ENCODE data around the gene STAT3. TPM values are rescaled to one million over a fixed set of nuclear protein-coding genes. Genes with fewer than 3 reads are reported as not detected.

STAT3 gene
- total RNA-seq, 5 donors from 2014 or later (not counting 1 experiment from before 2014, with no cell fraction given): 113 to 242 (median 129) TPM

DNA sequence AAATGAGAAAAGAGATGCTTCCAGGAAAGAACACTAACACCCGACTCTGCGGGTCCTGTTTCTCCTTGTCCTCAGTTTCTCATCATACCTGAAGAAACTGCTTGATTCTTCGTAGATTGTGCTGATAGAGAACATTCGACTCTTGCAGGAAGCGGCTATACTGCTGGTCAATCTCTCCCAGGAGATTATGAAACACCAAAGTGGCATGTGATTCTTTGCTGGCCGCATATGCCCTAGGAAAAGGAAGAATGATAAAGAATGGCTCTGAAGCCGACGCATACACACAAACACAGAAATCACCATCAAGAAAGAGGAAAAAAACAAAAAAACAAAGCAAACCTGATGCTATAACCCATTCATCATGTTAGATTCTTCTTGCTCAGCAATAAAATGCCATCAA lies 41.8 kb downstream of the STAT3 start:
- H3K4me1 ChIP-seq (ENCODE audit: control insufficient read depth in 1 of 2, extremely low read depth in 1 of 2, insufficient read depth in 2 of 2, low read length in 2 of 2): peaks cover 0 to 19% of the 10 kb centered on the region in 2 experiments
- no peak overlapping the region for H3K27ac Mint-ChIP-seq
- H3K9me3 ChIP-seq: no peaks in the 10 kb centered on the region
- DNase-seq (no peak), ATAC-seq (replicated peaks in 1 of 4) (no peak)
- peaks cover 39% of the 10 kb centered on the region for H3K36me3 Mint-ChIP-seq
- peaks cover 2 to 40% of the 10 kb centered on the region in 2 donors for H3K36me3 ChIP-seq (ENCODE audit: control insufficient read depth in 2 of 2, extremely low read depth in 1 of 2, insufficient read depth in 1 of 2, low read length in 1 of 2)
- ChIA-PET CTCF (interaction anchor here in 1 of 2 donors (0.6 kb wide), 1 partner anchor 10 kb away, joined by 5 read pairs; no protein-coding TSS in a partner anchor), POLR2A (no interaction called here)
- no peaks in the 10 kb centered on the region for H3K27me3 Mint-ChIP-seq
- H3K4me3 Mint-ChIP-seq: no peak overlapping the region
- no peaks in the 10 kb centered on the region for H3K9me3 Mint-ChIP-seq
- peaks cover 20 to 50% (median 50%) of the 10 kb centered on the region in 3 donors for H3K4me1 Mint-ChIP-seq
- no peak overlapping the region for H3K27ac ChIP-seq (ENCODE audit: low read length)
- 96% methylated on average over 4 of the region's 8 CpGs for WGBS (ENCODE audit: insufficient coverage)
- no peaks in the 10 kb centered on the region for H3K27me3 ChIP-seq (replicated peaks in 1 of 2; ENCODE audit: control insufficient read depth in 2 of 2, extremely low read depth in 1 of 2, insufficient read depth in 2 of 2, low read length in 1 of 2)
- no peak overlapping the region for H3K4me3 ChIP-seq (ENCODE audit: control insufficient read depth in 1 of 2, extremely low read depth in 1 of 2, low read length in 1 of 2)

DNA sequence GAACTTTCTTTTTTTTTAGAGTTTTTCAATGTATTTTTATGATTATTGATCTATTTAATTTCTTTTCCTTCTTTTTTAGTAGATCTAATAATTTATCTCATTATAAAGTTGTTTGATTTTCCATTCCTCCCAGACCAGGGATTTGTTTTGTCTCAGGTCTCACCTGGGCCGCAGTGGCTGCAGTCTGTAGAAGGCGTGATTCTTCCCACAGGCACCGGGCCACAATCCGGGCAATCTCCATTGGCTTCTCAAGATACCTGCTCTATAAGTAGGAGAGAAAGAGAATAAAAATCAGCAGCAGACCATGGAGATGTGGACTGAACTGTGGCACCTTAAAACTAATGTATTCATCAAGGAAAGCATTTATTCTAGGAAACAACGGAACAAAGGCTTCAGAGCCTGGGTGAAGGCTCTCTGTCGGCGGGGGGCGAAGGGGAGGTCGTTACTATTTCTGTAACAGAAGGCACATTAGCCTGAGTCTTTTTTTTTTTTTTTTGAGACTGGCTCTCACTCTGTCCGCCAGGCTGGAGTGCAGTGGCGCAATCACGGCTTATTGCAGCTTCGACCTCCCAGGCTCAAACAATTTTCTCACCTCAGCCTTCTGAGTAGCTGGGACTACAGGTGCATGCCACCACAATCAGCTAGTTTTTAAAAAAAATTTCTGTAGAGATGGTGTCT lies 42.7 kb downstream of the STAT3 start:
- H3K36me3 ChIP-seq (ENCODE audit: control insufficient read depth in 2 of 2, extremely low read depth in 1 of 2, insufficient read depth in 1 of 2, low read length in 1 of 2): peaks cover 6 to 49% of the 10 kb centered on the region in 2 donors
- H3K4me3 ChIP-seq (ENCODE audit: control insufficient read depth in 1 of 2, extremely low read depth in 1 of 2, low read length in 1 of 2): no peak overlapping the region
- ChIA-PET POLR2A (no interaction called here), CTCF (no interaction called here)
- Mint-ChIP-seq H3K27ac (no peak overlapping the region), H3K9me3 (no peaks in the 10 kb centered on the region), H3K4me1 (peaks cover 30 to 56% (median 55%) of the 10 kb centered on the region in 3 donors), H3K27me3 (no peaks in the 10 kb centered on the region), H3K36me3 (peaks cover 49% of the 10 kb centered on the region), H3K4me3 (no peak overlapping the region)
- no peaks in the 10 kb centered on the region for H3K27me3 ChIP-seq (replicated peaks in 1 of 2; ENCODE audit: control insufficient read depth in 2 of 2, extremely low read depth in 1 of 2, insufficient read depth in 2 of 2, low read length in 1 of 2)
- H3K4me1 ChIP-seq (ENCODE audit: control insufficient read depth in 1 of 2, extremely low read depth in 1 of 2, insufficient read depth in 2 of 2, low read length in 2 of 2): peaks cover 5 to 28% of the 10 kb centered on the region in 2 experiments
- no peak for ATAC-seq (replicated peaks in 1 of 4)
- 95% methylated on average over 3 of the region's 13 CpGs for WGBS (ENCODE audit: insufficient coverage)
- no peak overlapping the region for H3K27ac ChIP-seq (ENCODE audit: low read length)
- DNase-seq: no peak
- no peaks in the 10 kb centered on the region for H3K9me3 ChIP-seq

DNA sequence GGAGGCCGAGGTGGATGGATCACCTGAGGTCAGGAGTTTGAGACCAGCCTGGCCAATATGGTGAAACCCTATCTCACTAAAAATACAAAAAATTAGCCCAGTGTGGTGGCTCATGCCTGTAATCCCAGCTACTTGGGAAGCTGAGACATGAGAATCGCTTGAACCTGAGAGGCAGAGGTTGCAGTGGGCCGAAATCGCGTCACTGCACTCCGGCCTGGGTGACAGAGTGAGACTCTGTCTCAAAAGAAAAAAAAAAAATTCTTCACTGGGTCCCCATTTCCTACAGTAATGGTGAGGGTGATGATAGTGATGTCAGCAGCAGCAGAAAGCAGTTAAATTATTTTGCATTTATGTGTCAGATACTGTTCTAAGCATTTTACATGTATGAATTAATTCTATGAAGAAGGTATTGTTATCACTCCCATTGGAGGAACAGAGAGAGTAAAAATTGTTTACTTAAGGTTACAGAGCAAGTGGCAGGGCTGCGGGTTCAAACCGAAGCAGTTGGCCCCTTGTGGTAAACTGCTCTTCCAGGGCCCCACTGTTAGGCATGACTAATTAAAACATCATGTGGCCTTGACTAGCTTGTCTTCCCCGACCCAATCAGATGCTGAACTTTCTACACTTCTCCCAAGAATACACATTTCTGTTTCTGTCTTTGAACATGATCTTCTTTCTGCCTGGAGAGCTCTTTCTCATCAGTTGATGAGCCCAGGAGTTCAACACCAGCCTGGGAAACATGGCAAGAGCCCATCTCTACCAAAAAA lies 45.8 kb downstream of the STAT3 start:
- peak in 2 of 35 experiments; percentile 22 to 28 for DNase-seq
- H3K4me3 Mint-ChIP-seq: peak overlapping the region in 1 of 3 donors; percentile 1
- ChIA-PET POLR2A (interaction anchor here (0.5 to 0.7 kb wide), 6 partner anchors 27 to 1018 kb away, joined by 3 to 9 read pairs (median 4); no protein-coding TSS in a partner anchor), CTCF (interaction anchor here (0.6 to 1.4 kb wide), 2 partner anchors 51 to 64 kb away, joined by 3 to 6 read pairs; no protein-coding TSS in a partner anchor)
- H3K4me1 Mint-ChIP-seq: peaks cover 35 to 51% (median 50%) of the 10 kb centered on the region in 3 donors
- Histone ChIP-seq H3K36me3 (ENCODE audit: control insufficient read depth in 2 of 2, extremely low read depth in 1 of 2, insufficient read depth in 1 of 2, low read length in 1 of 2) (peaks cover 11 to 60% of the 10 kb centered on the region in 2 donors), H3K27me3 (replicated peaks in 1 of 2; ENCODE audit: control insufficient read depth in 2 of 2, extremely low read depth in 1 of 2, insufficient read depth in 2 of 2, low read length in 1 of 2) (no peaks in the 10 kb centered on the region), H3K4me1 (ENCODE audit: control insufficient read depth in 1 of 2, extremely low read depth in 1 of 2, insufficient read depth in 2 of 2, low read length in 2 of 2) (peaks cover 9 to 37% of the 10 kb centered on the region in 2 experiments), H3K27ac (ENCODE audit: low read length) (peak overlapping the region; percentile 59), H3K9me3 (no peaks in the 10 kb centered on the region), H3K4me3 (ENCODE audit: control insufficient read depth in 1 of 2, extremely low read depth in 1 of 2, low read length in 1 of 2) (no peak overlapping the region)
- no peaks in the 10 kb centered on the region for H3K27me3 Mint-ChIP-seq
- ATAC-seq (replicated peaks in 1 of 4): peak; percentile 12 to 75 (median 50)
- 53% methylated on average over 4 of the region's 9 CpGs for WGBS (ENCODE audit: insufficient coverage)
- peaks cover 54% of the 10 kb centered on the region for H3K36me3 Mint-ChIP-seq
- H3K27ac Mint-ChIP-seq: peak overlapping the region; percentile 82 to 85
- H3K9me3 Mint-ChIP-seq: no peaks in the 10 kb centered on the region

DNA sequence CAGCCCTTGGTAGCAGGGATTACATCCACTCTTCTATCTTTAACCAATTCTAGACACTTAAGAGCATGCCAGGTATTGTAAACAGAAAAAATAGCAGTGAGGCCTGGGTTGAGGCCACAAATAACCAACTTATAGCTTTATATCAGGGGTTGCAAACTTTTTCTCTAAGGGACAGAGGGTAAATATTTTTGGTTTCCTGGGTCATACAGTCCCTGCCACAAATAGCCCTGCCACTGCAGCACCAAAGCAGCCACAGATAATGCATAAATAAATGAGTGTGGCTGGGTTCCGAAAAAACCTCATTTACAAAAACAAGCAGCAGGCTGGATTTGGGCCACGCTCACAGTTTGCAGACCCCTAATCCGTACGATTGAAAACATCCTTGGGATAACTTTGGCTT lies 46.7 kb downstream of the STAT3 start:
- Mint-ChIP-seq H3K27me3 (no peaks in the 10 kb centered on the region), H3K27ac (peak overlapping the region; percentile 82 to 85), H3K4me3 (no peak overlapping the region), H3K9me3 (no peaks in the 10 kb centered on the region), H3K36me3 (peaks cover 53% of the 10 kb centered on the region), H3K4me1 (peaks cover 35 to 54% (median 53%) of the 10 kb centered on the region in 3 donors)
- ChIA-PET POLR2A (interaction anchor here (0.5 to 2.7 kb wide), 3 partner anchors 10 to 47 kb away, joined by 3 to 6 read pairs (median 4); partner anchors contain the start of gene STAT3 (in 1 of the 2)), CTCF (interaction anchor here in 1 of 2 donors (1.6 to 1.9 kb wide), 2 partner anchors 16 to 47 kb away, joined by 3 to 15 read pairs; partner anchors contain the start of gene STAT3)
- H3K4me1 ChIP-seq (ENCODE audit: control insufficient read depth in 1 of 2, extremely low read depth in 1 of 2, insufficient read depth in 2 of 2, low read length in 2 of 2): peaks cover 11 to 44% of the 10 kb centered on the region in 2 experiments
- no peak overlapping the region for H3K4me3 ChIP-seq (ENCODE audit: control insufficient read depth in 1 of 2, extremely low read depth in 1 of 2, low read length in 1 of 2)
- H3K36me3 ChIP-seq (ENCODE audit: control insufficient read depth in 2 of 2, extremely low read depth in 1 of 2, insufficient read depth in 1 of 2, low read length in 1 of 2): peaks cover 11 to 64% of the 10 kb centered on the region in 2 donors
- no peaks in the 10 kb centered on the region for H3K9me3 ChIP-seq
- 100% methylated on average over 2 of the region's 4 CpGs for WGBS (ENCODE audit: insufficient coverage)
- no peak for DNase-seq
- no peaks in the 10 kb centered on the region for H3K27me3 ChIP-seq (replicated peaks in 1 of 2; ENCODE audit: control insufficient read depth in 2 of 2, extremely low read depth in 1 of 2, insufficient read depth in 2 of 2, low read length in 1 of 2)
- H3K27ac ChIP-seq (ENCODE audit: low read length): peak overlapping the region; percentile 59
- ATAC-seq (replicated peaks in 1 of 4): no peak

DNA sequence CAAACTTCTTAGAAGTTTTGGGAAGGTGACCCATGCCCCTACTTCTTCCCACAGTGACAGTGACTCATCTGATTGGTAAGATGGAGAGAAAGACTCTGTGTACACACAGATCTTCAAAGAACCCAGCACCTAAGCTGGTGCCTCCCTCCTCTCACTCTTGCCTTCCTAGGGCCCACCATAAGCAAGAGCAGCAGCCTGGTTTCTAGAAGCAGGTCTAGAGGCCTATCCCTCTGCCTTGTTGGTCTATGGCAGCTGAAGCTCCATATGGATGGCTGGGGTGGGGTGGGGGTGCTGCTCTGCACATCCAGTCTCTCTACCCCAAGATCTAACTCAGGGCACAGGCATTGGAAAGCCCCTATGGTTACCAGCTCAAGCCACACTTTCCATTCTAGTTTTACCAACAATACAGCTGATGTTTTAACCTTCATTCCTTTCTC lies 47.5 kb downstream of the STAT3 start:
- peaks cover 15 to 47% of the 10 kb centered on the region in 2 experiments for H3K4me1 ChIP-seq (ENCODE audit: control insufficient read depth in 1 of 2, extremely low read depth in 1 of 2, insufficient read depth in 2 of 2, low read length in 2 of 2)
- no peaks in the 10 kb centered on the region for H3K9me3 ChIP-seq
- peak overlapping the region; percentile 82 to 85 for H3K27ac Mint-ChIP-seq
- DNase-seq (peak in 5 of 35 experiments; percentile 5 to 45 (median 18)), ATAC-seq (replicated peaks in 1 of 4) (peak in 3 of 4 experiments; percentile 19 to 40 (median 22))
- no peaks in the 10 kb centered on the region for H3K27me3 ChIP-seq (replicated peaks in 1 of 2; ENCODE audit: control insufficient read depth in 2 of 2, extremely low read depth in 1 of 2, insufficient read depth in 2 of 2, low read length in 1 of 2)
- peaks cover 35 to 58% (median 56%) of the 10 kb centered on the region in 3 donors for H3K4me1 Mint-ChIP-seq
- H3K9me3 Mint-ChIP-seq: no peaks in the 10 kb centered on the region
- no peaks in the 10 kb centered on the region for H3K27me3 Mint-ChIP-seq
- no peak overlapping the region for H3K4me3 ChIP-seq (ENCODE audit: control insufficient read depth in 1 of 2, extremely low read depth in 1 of 2, low read length in 1 of 2)
- POLR2A ChIA-PET: interaction anchor here (0.6 to 2.7 kb wide), 6 partner anchors 15 to 67 kb away, joined by 3 to 8 read pairs (median 5); partner anchors contain the start of gene STAT3 (in 1 of the 2)
- H3K36me3 ChIP-seq (ENCODE audit: control insufficient read depth in 2 of 2, extremely low read depth in 1 of 2, insufficient read depth in 1 of 2, low read length in 1 of 2): peaks cover 8 to 63% of the 10 kb centered on the region in 2 donors
- no peak overlapping the region for H3K4me3 Mint-ChIP-seq
- peaks cover 49% of the 10 kb centered on the region for H3K36me3 Mint-ChIP-seq
- CTCF ChIA-PET: interaction anchor here in 1 of 2 donors (0.7 to 1.9 kb wide), 4 partner anchors 9 to 48 kb away, joined by 3 to 15 read pairs (median 4); partner anchors contain the start of gene STAT3
- H3K27ac ChIP-seq (ENCODE audit: low read length): peak overlapping the region; percentile 44

DNA sequence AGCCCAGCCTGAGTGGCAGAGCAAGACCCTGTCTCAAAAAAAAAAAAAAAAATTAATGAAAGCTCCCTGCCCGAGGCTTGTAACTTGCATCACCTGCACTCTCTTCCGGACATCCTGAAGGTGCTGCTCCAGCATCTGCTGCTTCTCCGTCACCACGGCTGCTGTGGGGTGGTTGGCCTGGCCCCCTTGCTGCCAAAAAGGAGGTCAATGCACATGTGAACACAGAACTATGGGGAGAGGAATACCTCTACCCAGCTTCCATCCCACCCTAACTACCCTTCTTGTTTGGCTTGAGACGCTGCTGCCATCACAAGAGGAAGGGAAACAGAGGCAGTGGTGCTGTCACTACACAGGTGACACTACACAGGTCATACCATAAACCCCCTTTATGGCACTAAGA lies 49.0 kb downstream of the STAT3 start:
- peaks cover 35 to 64% (median 60%) of the 10 kb centered on the region in 3 donors for H3K4me1 Mint-ChIP-seq
- peak overlapping the region in 2 of 3 donors; percentile 11 to 39 for H3K4me3 Mint-ChIP-seq
- 100% methylated on average over 3 of the region's 5 CpGs for WGBS (ENCODE audit: insufficient coverage)

More for the DNA sequence above, 49.0 kb downstream of the STAT3 start:
- no peak for DNase-seq
- ChIA-PET CTCF (interaction anchor here in 1 of 2 donors (0.7 kb wide), 1 partner anchor 22 kb away, joined by 3 read pairs; no protein-coding TSS in a partner anchor), POLR2A (interaction anchor here (0.6 to 2.7 kb wide), 4 partner anchors 49 to 126 kb away, joined by 3 to 6 read pairs (median 4); partner anchors contain the start of gene STAT3 (in 1 of the 2))
- no peak for ATAC-seq (replicated peaks in 1 of 4)
- no peaks in the 10 kb centered on the region for H3K27me3 ChIP-seq (replicated peaks in 1 of 2; ENCODE audit: control insufficient read depth in 2 of 2, extremely low read depth in 1 of 2, insufficient read depth in 2 of 2, low read length in 1 of 2)
- peaks cover 12 to 64% of the 10 kb centered on the region in 2 donors for H3K36me3 ChIP-seq (ENCODE audit: control insufficient read depth in 2 of 2, extremely low read depth in 1 of 2, insufficient read depth in 1 of 2, low read length in 1 of 2)
- Mint-ChIP-seq H3K27ac (peak overlapping the region; percentile 86 to 92), H3K36me3 (peaks cover 42% of the 10 kb centered on the region), H3K9me3 (no peaks in the 10 kb centered on the region), H3K27me3 (no peaks in the 10 kb centered on the region)
- no peak overlapping the region for H3K4me3 ChIP-seq (ENCODE audit: control insufficient read depth in 1 of 2, extremely low read depth in 1 of 2, low read length in 1 of 2)
- H3K9me3 ChIP-seq: no peaks in the 10 kb centered on the region
- no peak overlapping the region for H3K27ac ChIP-seq (ENCODE audit: low read length)
- H3K4me1 ChIP-seq (ENCODE audit: control insufficient read depth in 1 of 2, extremely low read depth in 1 of 2, insufficient read depth in 2 of 2, low read length in 2 of 2): peaks cover 15 to 47% of the 10 kb centered on the region in 2 experiments

Measured in T-cell (primary cell).